DMS114 treated with DMSO at 0.1 percent for 48 hours (cell line): ENCODE results near the gene PARP3.

ENCODE experiments used
- DNase-seq: peaks from one replicate; lab custom pipeline; 2025; ENCODE audit not compliant: unreplicated experiment; lab: John Stamatoyannopoulos, UW

Gene PARP3

DNA sequence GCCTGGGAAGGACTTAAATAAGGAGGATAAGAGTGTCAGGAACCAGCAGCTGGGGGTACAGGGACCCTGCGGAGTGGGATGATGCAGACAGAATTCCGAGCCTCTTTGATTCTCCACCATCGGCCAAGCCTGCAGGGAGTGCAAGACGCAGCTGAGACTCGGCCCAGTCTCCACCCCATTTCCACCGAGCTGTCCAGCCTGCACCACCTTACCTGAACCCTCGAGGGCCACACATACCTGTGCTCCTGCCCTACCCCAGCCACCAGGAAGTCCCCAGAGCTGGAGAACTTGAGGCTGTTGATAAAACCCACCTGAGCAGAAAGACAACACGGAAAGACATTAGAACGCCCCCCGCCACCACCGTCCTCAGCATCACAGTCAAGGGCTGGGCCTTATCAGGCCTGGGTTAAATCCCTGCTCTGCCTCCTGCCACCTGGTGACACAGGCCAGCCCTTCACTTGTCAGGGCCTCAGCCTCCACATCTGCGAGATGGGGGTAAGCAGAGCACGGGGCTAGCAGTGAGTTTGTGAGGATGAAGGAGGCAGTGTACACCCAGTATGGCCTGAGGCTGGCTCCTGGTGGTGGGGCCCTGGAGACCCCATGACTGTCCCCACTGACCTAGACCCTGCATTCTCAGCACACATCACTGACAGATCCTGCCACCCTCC, 8.6 kb upstream of the PARP3 start:
- no peak for DNase-seq

GRCh38 chr3:51934139-51934850, 7.9 kb upstream of the PARP3 start:
- DNase-seq = no peak

- DNase-seq = no peak
Observed at GRCh38 chr3:51934991-51935885, 6.9 kb upstream of the PARP3 start.

GRCh38 chr3:51935886-51936755, 6.0 kb upstream of the PARP3 start:
- DNase-seq = no peak

DNA sequence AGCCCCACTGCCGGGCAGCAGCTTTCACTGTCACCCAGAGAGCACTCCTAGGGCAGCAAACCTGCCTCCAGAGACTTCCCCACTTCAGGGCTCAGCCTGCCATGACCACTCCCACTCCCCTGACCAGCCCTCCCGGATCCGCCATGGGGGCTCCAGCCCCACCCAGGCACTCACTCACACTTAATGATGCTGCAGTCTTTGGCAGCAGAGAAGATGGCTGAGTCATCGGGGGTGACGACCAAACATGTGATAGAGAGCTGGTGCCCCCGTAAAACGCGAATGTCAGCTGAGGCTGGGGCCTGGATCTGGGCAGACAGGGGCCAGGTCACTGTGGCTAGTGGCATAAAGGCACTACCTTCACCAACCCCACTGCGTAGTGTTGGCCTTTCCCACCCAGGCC, 5.1 kb upstream of the PARP3 start:
- DNase-seq = no peak

DNA sequence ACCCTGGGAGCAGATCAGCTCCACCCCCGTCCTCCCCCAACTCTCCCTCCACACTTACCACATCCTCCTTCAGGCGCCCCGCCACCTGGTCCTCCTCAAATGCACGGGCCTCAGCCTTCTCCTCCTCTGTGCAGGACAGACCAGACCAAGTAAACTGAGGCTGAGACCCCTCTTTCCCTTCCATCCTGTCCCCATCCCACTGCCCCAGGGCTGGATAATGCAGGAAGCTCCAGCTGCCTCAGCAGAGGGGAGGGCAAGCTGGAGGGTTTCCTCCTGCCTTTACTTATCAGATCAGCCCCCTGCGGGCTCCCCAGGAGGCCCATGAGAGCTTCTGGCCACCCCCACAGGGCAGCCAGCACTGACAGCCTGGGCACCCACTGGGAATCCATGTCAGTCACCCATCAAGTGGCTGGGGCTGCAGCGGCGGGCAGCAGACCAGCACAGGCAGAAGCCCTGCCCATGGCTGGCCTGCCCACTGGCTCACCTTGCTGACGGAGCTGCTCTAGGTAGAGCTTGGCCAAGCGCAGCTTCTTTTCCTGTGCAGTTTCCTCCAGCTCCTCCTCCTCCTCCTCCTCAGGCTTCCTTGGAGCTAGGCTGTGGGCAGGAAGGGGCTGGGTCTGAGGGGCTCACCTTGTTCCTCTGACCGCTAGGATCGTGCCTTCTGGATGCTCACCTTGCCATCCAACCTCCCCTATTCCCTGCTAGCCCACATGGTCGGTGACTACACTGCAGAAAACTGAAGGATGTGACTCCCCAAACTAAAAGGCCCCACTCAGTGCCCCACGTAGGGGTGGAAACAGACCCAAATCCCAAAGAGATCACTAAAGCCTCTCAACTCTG, 4.3 kb upstream of the PARP3 start:
- DNase-seq = no peak

- DNase-seq = no peak
Observed at GRCh38 chr3:51938780-51939425, 3.3 kb upstream of the PARP3 start.

GRCh38 chr3:51940648-51941462, 1.3 kb upstream of the PARP3 start:
- no peak for DNase-seq

- no peak for DNase-seq
Observed at GRCh38 chr3:51941463-51941797, 733 bp upstream of the PARP3 start.

- DNase-seq = no peak
Observed at GRCh38 chr3:51942603-51943450, 664 bp downstream of the PARP3 start.

DNA sequence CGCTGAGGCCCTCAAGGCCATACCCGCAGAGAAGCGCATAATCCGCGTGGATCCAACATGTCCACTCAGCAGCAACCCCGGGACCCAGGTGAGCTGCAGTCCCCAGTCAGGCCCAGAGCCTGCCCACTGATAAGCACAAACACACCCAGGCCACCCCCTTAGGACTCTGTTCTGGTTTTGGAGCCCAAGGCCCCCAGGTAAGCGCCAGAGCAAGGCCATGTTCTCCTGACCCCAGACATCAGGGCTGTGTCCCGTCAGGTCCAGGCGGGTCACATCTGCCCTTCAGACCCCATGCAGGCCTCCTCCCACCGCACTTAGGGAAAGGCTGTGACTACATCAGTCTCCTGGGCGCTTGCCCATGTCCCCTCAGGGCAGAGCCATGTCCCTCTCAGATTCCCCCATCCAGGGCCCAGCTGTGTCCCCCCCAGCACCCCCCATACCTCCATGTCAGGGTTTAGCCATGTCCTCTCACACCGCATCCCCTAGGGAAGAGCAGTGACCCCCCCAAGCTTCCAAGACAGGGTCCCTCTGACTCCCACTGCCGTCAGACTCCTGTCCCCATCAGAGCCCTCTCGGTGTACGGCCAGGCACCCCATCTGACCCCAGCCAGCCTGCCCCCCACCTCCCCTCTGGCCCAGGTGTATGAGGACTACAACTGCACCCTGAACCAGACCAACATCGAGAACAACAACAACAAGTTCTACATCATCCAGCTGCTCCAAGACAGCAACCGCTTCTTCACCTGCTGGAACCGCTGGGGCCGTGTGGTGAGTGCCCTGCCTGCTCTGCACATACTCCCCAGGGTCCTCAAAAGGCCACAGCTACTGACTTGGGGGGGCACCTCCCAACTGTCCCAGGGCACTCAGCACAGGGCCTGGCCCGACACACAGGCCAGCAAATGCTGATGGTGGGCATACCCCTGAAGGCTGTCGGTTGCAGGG, 1.6 kb downstream of the PARP3 start:
- no peak for DNase-seq

GRCh38 chr3:51944451-51945021, 2.4 kb downstream of the PARP3 start:
- DNase-seq = no peak

DNA sequence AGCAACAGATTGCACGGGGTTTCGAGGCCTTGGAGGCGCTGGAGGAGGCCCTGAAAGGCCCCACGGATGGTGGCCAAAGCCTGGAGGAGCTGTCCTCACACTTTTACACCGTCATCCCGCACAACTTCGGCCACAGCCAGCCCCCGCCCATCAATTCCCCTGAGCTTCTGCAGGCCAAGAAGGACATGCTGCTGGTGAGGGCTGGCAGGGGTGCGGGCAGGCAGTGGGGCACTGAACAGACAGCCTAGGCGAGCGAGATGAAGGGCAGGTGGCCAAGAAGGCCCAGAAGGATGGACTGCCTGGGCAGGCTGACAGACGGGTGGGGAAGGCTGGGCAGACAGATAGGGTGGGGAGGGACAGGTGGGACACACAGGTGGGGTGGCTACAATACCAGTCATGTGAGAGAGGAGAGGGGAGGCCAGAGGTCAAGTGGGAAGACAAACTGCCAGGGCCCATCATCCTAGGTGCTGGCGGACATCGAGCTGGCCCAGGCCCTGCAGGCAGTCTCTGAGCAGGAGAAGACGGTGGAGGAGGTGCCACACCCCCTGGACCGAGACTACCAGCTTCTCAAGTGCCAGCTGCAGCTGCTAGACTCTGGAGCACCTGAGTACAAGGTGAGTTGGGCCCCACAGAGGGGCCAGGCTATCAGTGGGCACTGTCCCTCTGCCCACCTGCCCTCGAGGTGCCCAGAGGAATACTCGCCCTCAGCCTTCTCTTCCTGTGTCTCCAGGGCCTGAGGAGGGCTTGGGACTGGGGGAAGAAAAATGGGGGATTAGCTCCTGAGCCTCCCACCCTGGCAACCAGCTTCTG, 3.1 kb downstream of the PARP3 start:
- DNase-seq = no peak

GRCh38 chr3:51945926-51946705, 4.0 kb downstream of the PARP3 start:
- no peak for DNase-seq

GRCh38 chr3:51946796-51947195, 4.6 kb downstream of the PARP3 start:
- no peak for DNase-seq
